ENCODE data around the gene CCDC83.

Gene CCDC83

GRCh38 chr11:85946221-85946620, 91.0 kb downstream of the CCDC83 start:
- TF ChIP-seq, protein P1, sequence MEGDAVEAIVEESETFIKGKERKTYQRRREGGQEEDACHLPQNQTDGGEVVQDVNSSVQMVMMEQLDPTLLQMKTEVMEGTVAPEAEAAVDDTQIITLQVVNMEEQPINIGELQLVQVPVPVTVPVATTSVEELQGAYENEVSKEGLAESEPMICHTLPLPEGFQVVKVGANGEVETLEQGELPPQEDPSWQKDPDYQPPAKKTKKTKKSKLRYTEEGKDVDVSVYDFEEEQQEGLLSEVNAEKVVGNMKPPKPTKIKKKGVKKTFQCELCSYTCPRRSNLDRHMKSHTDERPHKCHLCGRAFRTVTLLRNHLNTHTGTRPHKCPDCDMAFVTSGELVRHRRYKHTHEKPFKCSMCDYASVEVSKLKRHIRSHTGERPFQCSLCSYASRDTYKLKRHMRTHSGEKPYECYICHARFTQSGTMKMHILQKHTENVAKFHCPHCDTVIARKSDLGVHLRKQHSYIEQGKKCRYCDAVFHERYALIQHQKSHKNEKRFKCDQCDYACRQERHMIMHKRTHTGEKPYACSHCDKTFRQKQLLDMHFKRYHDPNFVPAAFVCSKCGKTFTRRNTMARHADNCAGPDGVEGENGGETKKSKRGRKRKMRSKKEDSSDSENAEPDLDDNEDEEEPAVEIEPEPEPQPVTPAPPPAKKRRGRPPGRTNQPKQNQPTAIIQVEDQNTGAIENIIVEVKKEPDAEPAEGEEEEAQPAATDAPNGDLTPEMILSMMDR (conservative IDR thresholded peaks at IDR 0.05; ENCODE audit: control insufficient read depth, insufficient read depth, low read depth, low read length): no peak
- no peak overlapping the region for H3K4me3 ChIP-seq (ENCODE audit: control insufficient read depth, low read depth, low read length)
- DNase-seq (ENCODE audit: low read depth): no peak

DNA sequence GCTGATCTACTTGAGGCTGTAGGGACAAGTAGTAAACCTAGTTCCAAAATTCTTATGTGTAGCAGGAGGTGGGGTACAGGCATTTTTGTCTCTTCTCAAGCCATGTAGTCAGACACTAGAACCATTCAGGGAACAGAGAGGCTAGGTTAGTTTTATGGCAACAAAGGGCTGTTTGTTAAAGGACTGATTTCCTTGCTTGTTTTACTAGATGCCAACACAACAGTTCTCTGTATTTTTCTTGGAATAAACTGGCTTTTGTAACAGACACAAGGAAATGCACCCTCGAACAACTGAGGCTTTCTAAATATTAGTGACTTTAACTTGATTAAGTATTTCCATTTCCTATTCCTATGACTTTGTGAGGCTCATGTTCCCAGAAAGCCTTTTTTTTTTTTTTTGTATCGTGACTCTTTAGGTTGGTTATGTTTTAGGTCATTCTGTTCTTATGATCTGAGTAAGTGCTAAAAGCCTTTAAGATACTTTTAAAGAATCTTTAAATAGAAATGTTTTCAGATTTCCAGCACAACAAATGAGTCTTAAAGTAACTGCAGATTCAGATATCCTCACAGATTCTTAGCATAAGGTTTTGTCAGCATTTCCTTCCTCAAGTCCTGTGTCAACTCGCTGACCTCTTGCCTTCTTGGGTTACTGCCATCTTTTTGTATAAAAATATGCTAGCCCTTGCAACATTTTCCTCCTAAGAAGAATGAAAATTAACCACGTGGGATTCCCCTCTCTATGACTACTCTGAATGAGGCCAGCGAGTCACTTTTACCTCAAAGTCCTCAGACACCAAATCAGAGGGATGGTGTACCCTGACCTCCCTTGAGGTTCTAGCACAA, 92.5 kb downstream of the CCDC83 start:
- DNase-seq (ENCODE audit: low read depth): peak; percentile 93
- TF ChIP-seq, protein P1 (conservative IDR thresholded peaks at IDR 0.05; ENCODE audit: control insufficient read depth, insufficient read depth, low read depth, low read length): no peak
- no peak overlapping the region for H3K4me3 ChIP-seq (ENCODE audit: control insufficient read depth, low read depth, low read length)

GRCh38 chr11:85948884-85949283, 93.7 kb downstream of the CCDC83 start:
- no peak overlapping the region for H3K4me3 ChIP-seq (ENCODE audit: control insufficient read depth, low read depth, low read length)
- no peak for DNase-seq (ENCODE audit: low read depth)
- TF ChIP-seq, protein P1 (conservative IDR thresholded peaks at IDR 0.05; ENCODE audit: control insufficient read depth, insufficient read depth, low read depth, low read length): no peak

DNA sequence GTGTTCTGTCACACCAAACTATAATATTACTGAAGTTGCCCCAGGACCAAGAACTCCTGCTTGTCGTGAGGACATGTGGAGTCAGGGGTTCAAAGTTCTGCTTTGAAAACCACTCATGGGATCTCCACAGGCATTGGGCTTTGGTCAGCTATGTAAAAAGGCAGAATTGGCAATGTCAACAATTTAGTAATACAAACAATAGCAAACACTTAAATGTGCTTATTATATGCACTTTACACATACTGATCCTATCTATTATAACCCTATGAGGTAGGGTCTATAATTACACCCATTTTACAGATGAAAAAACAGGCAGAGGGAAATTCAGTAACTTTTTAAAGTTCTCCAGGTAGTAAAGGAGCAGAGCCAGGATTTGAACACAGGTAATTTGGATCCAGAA, 94.6 kb downstream of the CCDC83 start:
- no peak for DNase-seq (ENCODE audit: low read depth)
- TF ChIP-seq, protein P1 (conservative IDR thresholded peaks at IDR 0.05; ENCODE audit: control insufficient read depth, insufficient read depth, low read depth, low read length): no peak

GRCh38 chr11:85950317-85951048, 95.3 kb downstream of the CCDC83 start:
- TF ChIP-seq, protein P1 (conservative IDR thresholded peaks at IDR 0.05; ENCODE audit: control insufficient read depth, insufficient read depth, low read depth, low read length): no peak
- no peak overlapping the region for H3K4me3 ChIP-seq (ENCODE audit: control insufficient read depth, low read depth, low read length)
- DNase-seq (ENCODE audit: low read depth): no peak

More for the DNA sequence above, 94.6 kb downstream of the CCDC83 start:
- no peak overlapping the region for H3K4me3 ChIP-seq (ENCODE audit: control insufficient read depth, low read depth, low read length)

- DNase-seq (ENCODE audit: low read depth): no peak
- TF ChIP-seq, protein P1 (conservative IDR thresholded peaks at IDR 0.05; ENCODE audit: control insufficient read depth, insufficient read depth, low read depth, low read length): no peak
- no peak overlapping the region for H3K4me3 ChIP-seq (ENCODE audit: control insufficient read depth, low read depth, low read length)
Measured at GRCh38 chr11:85951049-85951405, 95.8 kb downstream of the CCDC83 start.
